HG02763 (cell line): ENCODE data around the gene C9orf43.
"Not testable (repeated sequence)": the region's sequence is repeated elsewhere in the genome, so short reads cannot be mapped to it uniquely, and the experiment has no call there.

Experiments used
- ATAC-seq: cut with Tn5 transposase; IDR thresholded peaks from one replicate; pipeline ENCODE4 v1.9.1; 2021; ENCODE audit warnings: mild to moderate bottlenecking, moderate library complexity; ENCODE audit not compliant: unreplicated experiment

C9orf43 gene

GRCh38 chr9:113410207-113410864 lies at the start of gene C9orf43, which contains the start of gene POLE3:
TSS of gene C9orf43 (plus strand) at chr9:113410747. CDS start at chr9:113413494, 2,747 bp downstream.
TSS of gene POLE3 (minus strand) at chr9:113410675. CDS start at chr9:113410293, 382 bp downstream.
- peak; percentile 89 for ATAC-seq

DNA sequence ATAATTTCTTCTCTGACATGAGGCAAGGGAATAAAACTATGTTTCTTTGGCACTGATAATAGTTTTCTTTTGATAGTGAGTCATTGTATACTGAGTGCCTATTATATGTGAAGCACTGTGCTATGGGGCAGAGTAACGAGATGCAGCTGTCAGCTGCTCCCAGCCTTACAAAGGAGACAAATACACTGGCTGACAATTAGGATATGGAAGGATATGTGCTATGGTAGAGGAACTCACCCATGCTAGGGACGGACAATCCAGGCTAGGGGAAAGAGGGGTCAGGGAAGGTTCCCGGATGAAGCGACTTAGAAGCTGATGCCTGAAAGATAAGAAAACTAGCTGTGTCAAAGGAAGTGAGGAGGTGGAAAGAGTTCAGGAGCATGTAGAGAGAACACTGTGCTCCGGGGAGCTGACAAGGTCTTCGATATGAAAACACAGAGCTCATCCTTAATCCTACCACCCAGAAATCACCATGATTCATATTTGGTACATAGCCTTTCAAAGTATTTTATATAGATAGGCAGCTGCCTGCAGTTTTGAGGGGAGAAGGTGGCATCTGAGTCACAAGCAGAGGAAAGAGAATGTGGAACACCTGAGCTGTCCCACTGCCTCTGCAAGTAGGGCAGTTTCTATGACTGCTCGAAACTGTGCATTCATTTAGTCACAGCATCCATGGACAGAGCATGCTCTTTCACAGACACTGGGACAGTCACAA lies 49.1 kb upstream of the C9orf43 start:
- ATAC-seq = no peak

- ATAC-seq = no peak
Observed at GRCh38 chr9:113363336-113363735, 47.2 kb upstream of the C9orf43 start.

DNA sequence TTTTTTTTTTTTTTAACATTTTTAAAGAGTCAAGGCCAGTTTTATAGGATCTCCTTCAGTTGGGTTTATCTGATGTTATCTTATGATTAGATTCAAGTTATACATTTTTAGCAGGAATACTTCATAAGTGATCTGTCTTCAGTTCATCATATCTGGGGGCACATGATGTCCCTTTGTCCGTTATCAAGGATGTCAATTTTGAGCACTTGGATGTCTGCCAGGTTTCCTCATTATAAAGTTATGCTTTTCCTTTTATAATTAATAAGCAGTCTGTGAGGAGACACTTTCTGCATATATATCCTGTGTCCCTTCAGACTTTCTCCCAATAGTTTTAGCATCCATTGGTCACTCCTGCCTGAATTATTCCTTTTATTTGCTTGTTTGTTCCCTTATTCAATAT lies 45.6 kb upstream of the C9orf43 start:
- no peak for ATAC-seq

DNA sequence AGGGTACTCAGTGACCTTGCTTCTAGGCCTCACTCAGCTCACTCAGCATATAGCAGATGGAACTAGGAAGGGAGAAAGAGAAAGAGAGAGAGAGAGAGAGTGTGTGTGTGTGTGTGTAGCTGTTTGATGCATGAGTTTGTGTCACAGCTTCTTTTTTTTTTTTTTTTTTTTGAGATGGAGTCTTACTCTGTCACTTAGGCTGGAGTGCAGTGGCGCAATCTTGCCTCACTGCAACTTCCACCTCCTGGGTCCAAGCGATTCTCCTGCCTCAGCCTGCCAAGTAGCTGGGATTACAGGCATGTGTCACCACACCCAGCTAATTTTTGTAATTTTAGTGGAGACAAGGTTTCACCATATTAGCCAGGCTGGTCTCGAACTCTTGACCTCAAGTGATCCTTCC lies 44.9 kb upstream of the C9orf43 start:
- not testable (repeated sequence) for ATAC-seq

DNA sequence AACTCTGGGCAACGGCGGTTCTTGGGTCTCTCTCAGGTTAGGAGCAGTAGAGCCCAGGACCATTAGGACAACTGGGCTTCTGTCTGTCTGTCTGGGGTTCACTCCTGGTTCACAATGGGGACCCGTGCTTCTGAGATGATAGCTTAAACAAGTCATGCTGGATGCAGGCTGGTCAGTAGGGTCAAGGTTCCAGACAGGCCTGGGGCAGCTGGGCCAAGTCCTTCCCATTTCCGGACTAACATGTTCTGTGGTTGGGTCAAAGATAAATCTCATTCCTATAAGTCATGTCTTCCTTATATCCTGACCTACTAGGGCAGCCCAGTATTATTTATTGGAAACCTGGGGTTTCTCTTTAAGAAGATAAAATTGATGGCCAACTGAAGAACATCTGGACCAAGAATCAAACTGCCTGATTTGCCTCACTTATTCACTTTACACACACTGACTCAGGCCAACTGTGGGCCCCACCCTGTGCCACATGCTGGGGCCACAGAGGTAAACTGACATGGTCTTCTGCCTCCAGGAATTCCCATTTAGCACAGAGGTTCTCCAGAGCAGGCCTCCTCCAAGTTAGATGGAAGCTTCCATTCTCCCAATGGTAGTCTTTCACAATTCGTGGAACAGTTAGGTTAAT lies 42.1 kb upstream of the C9orf43 start:
- ATAC-seq = no peak

GRCh38 chr9:113368982-113369854 lies 41.3 kb upstream of the C9orf43 start:
- no peak for ATAC-seq

DNA sequence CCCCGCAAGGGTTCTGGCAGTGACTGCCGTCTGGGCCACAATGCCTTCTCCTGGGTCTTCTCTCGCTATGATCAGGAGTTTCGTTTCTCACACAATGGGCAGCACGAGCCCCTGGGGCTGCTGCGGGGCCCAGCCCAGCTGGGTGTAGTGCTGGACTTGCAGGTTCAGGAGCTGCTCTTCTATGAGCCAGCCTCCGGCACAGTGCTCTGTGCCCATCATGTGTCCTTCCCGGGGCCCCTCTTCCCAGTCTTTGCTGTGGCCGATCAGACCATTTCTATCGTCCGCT lies 40.7 kb upstream of the C9orf43 start:
- ATAC-seq = no peak

GRCh38 chr9:113370806-113371325 lies 39.7 kb upstream of the C9orf43 start:
- ATAC-seq = no peak

GRCh38 chr9:113372059-113372458 lies 38.5 kb upstream of the C9orf43 start:
- no peak for ATAC-seq

DNA sequence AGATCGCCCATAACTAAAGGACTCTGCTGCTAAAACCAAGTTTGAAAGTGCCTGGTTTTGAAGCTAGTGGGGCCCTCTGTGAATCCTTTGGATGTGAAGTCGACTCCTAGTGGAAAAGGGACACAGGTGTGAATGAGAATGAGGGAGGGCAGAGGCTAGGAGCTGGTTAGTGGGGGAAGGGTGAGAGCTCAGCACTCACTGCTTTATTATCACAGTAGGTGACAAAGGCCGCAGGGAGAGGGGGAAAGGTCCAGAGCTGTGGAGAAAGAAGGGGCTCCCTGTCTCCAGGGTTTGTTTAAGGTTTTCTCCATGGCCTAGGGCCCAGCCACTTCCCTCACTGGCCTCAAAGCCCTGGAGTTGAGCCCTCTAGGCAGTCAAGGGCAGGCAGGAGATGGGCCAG lies 37.3 kb upstream of the C9orf43 start:
- no peak for ATAC-seq

- ATAC-seq = no peak
Observed at GRCh38 chr9:113373676-113374392, 36.7 kb upstream of the C9orf43 start.

GRCh38 chr9:113375057-113376023 lies 35.2 kb upstream of the C9orf43 start:
- ATAC-seq = no peak

GRCh38 chr9:113376634-113377567 lies 33.6 kb upstream of the C9orf43 start, which contains the start of gene HDHD3:
TSS of gene HDHD3 (minus strand) at chr9:113376986. CDS start at chr9:113374354, 2,632 bp downstream.
- ATAC-seq = peak; percentile 87

- ATAC-seq = not testable (repeated sequence)
Observed at GRCh38 chr9:113379094-113379828, 31.3 kb upstream of the C9orf43 start.

GRCh38 chr9:113379829-113380210 lies 30.7 kb upstream of the C9orf43 start:
- ATAC-seq = not testable (repeated sequence)

GRCh38 chr9:113380869-113381378 lies 29.6 kb upstream of the C9orf43 start:
- ATAC-seq = peak; percentile 31
